Measurements from ENCODE around the gene LAIR2. TPM values are rescaled to one million over a fixed set of nuclear protein-coding genes. Genes with fewer than 3 reads are reported as not detected.

LAIR2 gene
- total and polyA plus RNA-seq, 2 of the 13 experiments (the other 11 are each of a cell fraction or from before 2014, with no cell fraction given): 1.3 to 1.9 TPM

GRCh38 chr19:54462655-54463530 lies 39.7 kb upstream of the LAIR2 start (continued):
- TF ChIP-seq ZNF407 (CRISPR knock-in tag; IDR thresholded peaks at IDR 0.05; ENCODE audit: not compliant biosample characterization): no peak
- no peak for TF ChIP-seq ZNF660 (CRISPR knock-in tag; IDR thresholded peaks at IDR 0.05; ENCODE audit: borderline replicate concordance, low read depth)
- no peak for TF ChIP-seq ATF6 (CRISPR knock-in tag; conservative IDR thresholded peaks at IDR 0.05)
- peak; percentile 49; the same call in 1 of the 2 replicates for TF ChIP-seq E2F1 (CRISPR knock-in tag; IDR thresholded peaks at IDR 0.05)
- no peak; the same call in 1 of the 2 replicates for TF ChIP-seq DNMT1 (CRISPR knock-in tag; IDR thresholded peaks at IDR 0.05)
- peak; percentile 26; the same call in 1 of the 2 replicates for TF ChIP-seq ATF2 (CRISPR knock-in tag; IDR thresholded peaks at IDR 0.05)
- TF ChIP-seq ZNF841 (CRISPR knock-in tag; IDR thresholded peaks at IDR 0.05; ENCODE audit: borderline replicate concordance): no peak
- TF ChIP-seq SNAPC2 (CRISPR knock-in tag; IDR thresholded peaks at IDR 0.05): peak; percentile 25; the same call in 1 of the 2 replicates
- TF ChIP-seq TSC22D2 (CRISPR knock-in tag; IDR thresholded peaks at IDR 0.05; ENCODE audit: borderline replicate concordance): no peak
- no peak for TF ChIP-seq GLMP (CRISPR knock-in tag; IDR thresholded peaks at IDR 0.05; ENCODE audit: borderline replicate concordance)
- no peak for TF ChIP-seq HMG20B (CRISPR knock-in tag; conservative IDR thresholded peaks at IDR 0.05)
- no peak for TF ChIP-seq MIXL1 (CRISPR knock-in tag; IDR thresholded peaks at IDR 0.05)
- TF ChIP-seq SRSF9 (IDR thresholded peaks at IDR 0.05; ENCODE audit: borderline replicate concordance, insufficient read depth, low read depth, low read length, poor library complexity, severe bottlenecking): no peak
